Esophagus muscularis mucosa (tissue), 3 donors: ENCODE results near the gene LIN7B.

Experiments used
- CTCF ChIP-seq, 3 experiments: fragments of 200-600 bp in 2 of 3; fragments of 450-650 bp in 1 of 3; sonication (generic) in 2 of 3; IDR thresholded peaks; one replicate each; pipeline ENCODE4 v1.5.1; 2017 to 2019; ENCODE audit warnings: antibody characterized with exemption in 3 of 3, mild to moderate bottlenecking in 2 of 3, moderate library complexity in 1 of 3
- POLR2A ChIP-seq: fragments of 450-650 bp; IDR thresholded peaks from one replicate; pipeline ENCODE4 v1.6.1; 2017; ENCODE audit warnings: antibody characterized with exemption, moderate library complexity, mild to moderate bottlenecking, low read depth

DNA sequence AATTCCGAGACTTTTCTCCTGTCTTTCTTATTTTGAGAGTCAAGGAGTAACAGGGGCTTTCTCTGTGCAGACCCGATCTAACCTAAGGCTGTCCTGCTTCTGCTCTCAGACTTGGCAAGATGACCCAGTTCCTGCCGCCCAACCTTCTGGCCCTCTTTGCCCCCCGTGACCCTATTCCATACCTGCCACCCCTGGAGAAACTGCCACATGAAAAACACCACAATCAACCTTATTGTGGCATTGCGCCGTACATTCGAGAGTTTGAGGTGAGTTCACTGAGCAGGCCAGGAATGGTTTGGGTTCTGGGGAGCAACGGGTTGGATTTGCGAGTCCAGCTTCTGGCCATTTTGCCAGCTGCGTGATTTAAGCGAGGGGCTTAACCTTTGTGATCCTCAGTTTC, 27.9 kb upstream of the LIN7B start:
- TF ChIP-seq POLR2A: no peak
- TF ChIP-seq CTCF (IDR thresholded peaks at IDR 0.05): no peak
